PC-9 (cell line): Measurements from ENCODE around the gene PEX26. TPM values are rescaled to one million over a fixed set of nuclear protein-coding genes. Genes with fewer than 3 reads are reported as not detected.

ENCODE experiments used
- BruUV-seq: library from RNA; stranded (reverse); fragments of 400-500 nt; replicated peaks from 2 replicates; lab custom pipeline; 2021; lab: Mats Ljungman, UMichigan
- CTCF ChIA-PET: fragments of 300-600 bp; sonication (Branson Sonifier 250); formaldehyde crosslinking; loops from one replicate; lab custom pipeline; 2022; ENCODE audit warnings: antibody characterized with exemption; lab: Charles Lee
- POLR2A ChIA-PET: fragments of 300-600 bp; sonication (Branson Sonifier 250); formaldehyde crosslinking; loops from one replicate; lab custom pipeline; 2022; ENCODE audit warnings: antibody characterized with exemption; ENCODE audit not compliant: unreplicated experiment; lab: Charles Lee
- DNase-seq, 2 experiments: peaks; one replicate each; pipeline versions ENCODE4 v3.0.0 to v3.0.0-alpha.2; 2015 to 2022; ENCODE audit warnings: mixed read lengths in 1 of 2
- H2AFZ ChIP-seq: fragments of 200-600 bp; sonication (generic); 2 replicates; pipeline ENCODE4 v1.8.1; 2017; ENCODE audit warnings: antibody characterized with exemption
- H3F3A ChIP-seq: fragments of 200-600 bp; sonication (generic); 2 replicates; pipeline ENCODE4 v1.8.1; 2017; ENCODE audit warnings: antibody characterized with exemption, mild to moderate bottlenecking, low read depth; ENCODE audit not compliant: insufficient read depth
- H3K27ac ChIP-seq: fragments of 200-600 bp; sonication (generic); 2 replicates; pipeline ENCODE4 v1.6.1; 2016; ENCODE audit warnings: mixed run types
- H3K27me3 ChIP-seq: fragments of 200-600 bp; sonication (generic); 2 replicates; pipeline ENCODE4 v1.6.1; 2016; ENCODE audit warnings: low read depth, mixed run types; ENCODE audit not compliant: insufficient read depth
- H3K36me3 ChIP-seq: fragments of 200-600 bp; sonication (generic); 2 replicates; pipeline ENCODE4 v1.6.1; 2016; ENCODE audit warnings: low read depth, mixed run types
- H3K4me1 ChIP-seq: fragments of 200-600 bp; sonication (generic); replicated peaks from 2 replicates; pipeline ENCODE4 v1.6.1; 2016; ENCODE audit warnings: mixed run types; ENCODE audit not compliant: insufficient read depth
- H3K4me2 ChIP-seq: fragments of 200-600 bp; sonication (generic); 2 replicates; pipeline ENCODE4 v1.6.1; 2017; ENCODE audit warnings: mixed run types
- H3K4me3 ChIP-seq: fragments of 200-600 bp; sonication (generic); 2 replicates; pipeline ENCODE4 v1.6.1; 2016; ENCODE audit warnings: mixed run types
- H3K79me2 ChIP-seq: fragments of 200-600 bp; sonication (generic); 2 replicates; pipeline ENCODE4 v1.6.1; 2017; ENCODE audit warnings: low read depth, mixed run types
- H3K9me2 ChIP-seq: fragments of 200-600 bp; sonication (generic); 2 replicates; pipeline ENCODE4 v1.8.1; 2017; ENCODE audit warnings: mild to moderate bottlenecking; ENCODE audit not compliant: insufficient read depth
- H3K9me3 ChIP-seq: fragments of 200-600 bp; sonication (generic); 2 replicates; pipeline ENCODE4 v1.8.1; 2016; ENCODE audit warnings: low read depth; ENCODE audit not compliant: insufficient read depth
- H4K20me1 ChIP-seq: fragments of 200-600 bp; sonication (generic); 2 replicates; pipeline ENCODE4 v1.8.1; 2017; ENCODE audit not compliant: insufficient read depth
- CTCF ChIP-seq: fragments of 200-600 bp; sonication (generic); conservative IDR thresholded peaks from 2 replicates; pipeline ENCODE4 v1.6.1; 2017; ENCODE audit warnings: mixed run types, antibody characterized with exemption, mild to moderate bottlenecking, moderate library complexity
- EZH2 ChIP-seq: fragments of 200-600 bp; sonication (generic); IDR thresholded peaks from 2 replicates; pipeline ENCODE4 v1.8.0; 2017; ENCODE audit warnings: antibody characterized with exemption, low read depth
- intact Hi-C: fragments of 100-400 bp; cut with micrococcal nuclease; formaldehyde crosslinking; loops from one replicate; pipeline ENCODE4 v1.10.0; 2022; ENCODE audit not compliant: unreplicated experiment
- total RNA-seq: library from RNA; stranded (reverse); gene quantifications from 2 replicates; pipeline ENCODE4 v1.2.3, GENCODE V29; 2021

PEX26 gene
- total RNA-seq, 1 experiment from 2014 or later = 30.0 TPM

- Histone ChIP-seq H3K36me3 (no peaks in the 10 kb centered on the region), H3K4me1 (no peaks in the 10 kb centered on the region), H3K4me2 (no peak overlapping the region), H2AFZ (no peak overlapping the region), H3K27me3 (no peaks in the 10 kb centered on the region), H3K27ac (no peak overlapping the region), H3K9me2 (no peaks in the 10 kb centered on the region), H4K20me1 (no peaks in the 10 kb centered on the region), H3F3A (no peaks in the 10 kb centered on the region), H3K4me3 (no peak overlapping the region), H3K79me2 (no peaks in the 10 kb centered on the region), H3K9me3 (no peaks in the 10 kb centered on the region)
- no TSS peak for BruUV-seq
- intact Hi-C loops = loop anchor here (5.0 kb wide), 1 partner anchor 47 kb away; no protein-coding TSS in a partner anchor
- no peak for DNase-seq
- TF ChIP-seq CTCF (no peak), EZH2 (no peak)
- CTCF ChIA-PET = no interaction called here
- POLR2A ChIA-PET = no interaction called here
Observed at GRCh38 chr22:18095101-18095805, 17.5 kb downstream of the PEX26 start.

- no peaks in the 10 kb centered on the region for H3K9me2 ChIP-seq
- BruUV-seq = no TSS peak
- no peaks in the 10 kb centered on the region for H3F3A ChIP-seq
- H2AFZ ChIP-seq = no peak overlapping the region
- H4K20me1 ChIP-seq = no peaks in the 10 kb centered on the region
- CTCF ChIA-PET = interaction anchor here (0.6 kb wide), 1 partner anchor 36 kb away, joined by 6 read pairs; no protein-coding TSS in a partner anchor
- H3K4me1 ChIP-seq = no peaks in the 10 kb centered on the region
- H3K27ac ChIP-seq = no peak overlapping the region
- H3K27me3 ChIP-seq = no peaks in the 10 kb centered on the region
- H3K4me2 ChIP-seq = no peak overlapping the region
- intact Hi-C loops = loop anchor here (5.0 kb wide), 1 partner anchor 45 kb away; no protein-coding TSS in a partner anchor
- POLR2A ChIA-PET = no interaction called here
- no peak for DNase-seq
- H3K36me3 ChIP-seq = no peaks in the 10 kb centered on the region
- H3K79me2 ChIP-seq = no peaks in the 10 kb centered on the region
- no peaks in the 10 kb centered on the region for H3K9me3 ChIP-seq
- TF ChIP-seq EZH2 (no peak), CTCF (no peak)
- H3K4me3 ChIP-seq = no peak overlapping the region
Observed at GRCh38 chr22:18096823-18097222, 19.0 kb downstream of the PEX26 start.

GRCh38 chr22:18100781-18101180, 23.0 kb downstream of the PEX26 start:
- Histone ChIP-seq H3F3A (no peaks in the 10 kb centered on the region), H3K4me1 (no peaks in the 10 kb centered on the region), H3K79me2 (no peaks in the 10 kb centered on the region), H4K20me1 (no peaks in the 10 kb centered on the region), H3K4me2 (no peak overlapping the region), H3K36me3 (no peaks in the 10 kb centered on the region), H3K27me3 (no peaks in the 10 kb centered on the region), H3K9me2 (no peaks in the 10 kb centered on the region), H2AFZ (no peak overlapping the region), H3K27ac (no peak overlapping the region), H3K4me3 (no peak overlapping the region), H3K9me3 (no peaks in the 10 kb centered on the region)
- BruUV-seq = no TSS peak
- ChIA-PET CTCF (no interaction called here), POLR2A (no interaction called here)
- DNase-seq = no peak
- intact Hi-C loops = no loop called here
- TF ChIP-seq EZH2 (no peak), CTCF (no peak)
